HFFc6 (cell line): Measurements from ENCODE around the gene ARHGAP10. TPM values are rescaled to one million over a fixed set of nuclear protein-coding genes. Genes with fewer than 3 reads are reported as not detected.
"Not testable (repeated sequence)": the region's sequence is repeated elsewhere in the genome, so short reads cannot be mapped to it uniquely, and the experiment has no call there.

ENCODE experiments used
- DNase-seq: peaks from one replicate; pipeline ENCODE4 v3.0.0-alpha.2; 2018
- H3K27ac Mint-ChIP-seq: 2 replicates; pipeline ENCODE4 v1.8.0; 2020; ENCODE audit warnings: mild to moderate bottlenecking, mixed read lengths
- H3K27me3 Mint-ChIP-seq: 2 replicates; pipeline ENCODE4 v1.8.0; 2021; ENCODE audit warnings: mild to moderate bottlenecking, moderate library complexity, mixed read lengths; ENCODE audit not compliant: insufficient read depth
- H3K36me3 Mint-ChIP-seq: 2 replicates; pipeline ENCODE4 v1.8.0; 2021; ENCODE audit warnings: low read depth, mixed read lengths
- H3K4me1 Mint-ChIP-seq: 2 replicates; pipeline ENCODE4 v1.8.0; 2020; ENCODE audit warnings: low read depth, mixed read lengths
- H3K4me3 Mint-ChIP-seq: 2 replicates; pipeline ENCODE4 v1.8.0; 2020; ENCODE audit warnings: mild to moderate bottlenecking, moderate library complexity, mixed read lengths
- H3K9me3 Mint-ChIP-seq: 2 replicates; pipeline ENCODE4 v1.8.0; 2020; ENCODE audit warnings: mild to moderate bottlenecking, mixed read lengths
- total RNA-seq, 6 experiments: library from RNA; stranded (reverse); fragmentation: NEBNext Ultra II Directional; extraction: Animal tissue kit (Norgen Biotek cat#: 25700); gene quantifications; 2 replicates in 1 of 6; 3 replicates in 5 of 6; pipeline ENCODE4 v1.2.3, GENCODE V29; 2021
- TF ChIP-seq, protein P1 (sequence below): fragments of 200-600 bp; sonication (generic); IDR thresholded peaks from 2 replicates; pipeline ENCODE4 v1.5.0; 2021; ENCODE audit warnings: antibody characterized with exemption, mild to moderate bottlenecking

The ARHGAP10 gene
- total RNA-seq, 6 experiments from 2014 or later, result 31.1 to 37.1 (median 32.3) TPM

DNA sequence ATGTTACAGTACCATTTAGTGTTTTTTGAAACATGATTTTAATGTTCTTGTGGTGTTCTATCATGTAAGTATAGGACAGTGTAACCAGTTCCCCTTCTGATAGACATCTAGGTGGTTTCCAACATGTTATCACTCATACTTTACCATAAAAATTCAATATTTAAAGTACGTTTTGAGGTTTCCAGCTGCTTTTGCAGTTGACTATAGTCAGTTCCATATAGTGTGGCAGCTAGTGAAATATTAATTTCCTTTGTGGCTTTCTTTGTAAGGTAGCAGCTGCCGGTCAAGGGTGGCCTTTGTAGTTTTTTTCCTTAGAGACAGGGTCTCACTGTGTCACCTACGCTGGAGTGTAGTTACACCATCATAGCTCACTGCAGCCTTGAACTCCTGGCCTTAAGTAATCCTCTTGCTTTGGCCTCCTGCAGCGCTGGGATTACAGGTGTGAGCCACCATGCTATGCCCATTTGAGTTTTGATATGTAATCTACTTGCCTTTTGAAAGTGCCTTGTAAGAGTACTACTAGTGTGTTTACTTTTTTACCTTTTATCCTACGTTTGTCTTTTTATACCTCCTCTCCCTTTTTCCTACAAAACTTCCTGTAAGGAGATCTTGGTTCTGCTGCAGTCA is 63.0 kb downstream of the ARHGAP10 start:
- Mint-ChIP-seq H3K36me3 (peaks cover 7% of the 10 kb centered on the region), H3K27me3 (no peaks in the 10 kb centered on the region), H3K27ac (no peak overlapping the region), H3K4me1 (peaks cover 63% of the 10 kb centered on the region), H3K4me3 (no peak overlapping the region), H3K9me3 (no peaks in the 10 kb centered on the region)
- TF ChIP-seq, protein P1, sequence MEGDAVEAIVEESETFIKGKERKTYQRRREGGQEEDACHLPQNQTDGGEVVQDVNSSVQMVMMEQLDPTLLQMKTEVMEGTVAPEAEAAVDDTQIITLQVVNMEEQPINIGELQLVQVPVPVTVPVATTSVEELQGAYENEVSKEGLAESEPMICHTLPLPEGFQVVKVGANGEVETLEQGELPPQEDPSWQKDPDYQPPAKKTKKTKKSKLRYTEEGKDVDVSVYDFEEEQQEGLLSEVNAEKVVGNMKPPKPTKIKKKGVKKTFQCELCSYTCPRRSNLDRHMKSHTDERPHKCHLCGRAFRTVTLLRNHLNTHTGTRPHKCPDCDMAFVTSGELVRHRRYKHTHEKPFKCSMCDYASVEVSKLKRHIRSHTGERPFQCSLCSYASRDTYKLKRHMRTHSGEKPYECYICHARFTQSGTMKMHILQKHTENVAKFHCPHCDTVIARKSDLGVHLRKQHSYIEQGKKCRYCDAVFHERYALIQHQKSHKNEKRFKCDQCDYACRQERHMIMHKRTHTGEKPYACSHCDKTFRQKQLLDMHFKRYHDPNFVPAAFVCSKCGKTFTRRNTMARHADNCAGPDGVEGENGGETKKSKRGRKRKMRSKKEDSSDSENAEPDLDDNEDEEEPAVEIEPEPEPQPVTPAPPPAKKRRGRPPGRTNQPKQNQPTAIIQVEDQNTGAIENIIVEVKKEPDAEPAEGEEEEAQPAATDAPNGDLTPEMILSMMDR, result no peak
- no peak for DNase-seq

DNA sequence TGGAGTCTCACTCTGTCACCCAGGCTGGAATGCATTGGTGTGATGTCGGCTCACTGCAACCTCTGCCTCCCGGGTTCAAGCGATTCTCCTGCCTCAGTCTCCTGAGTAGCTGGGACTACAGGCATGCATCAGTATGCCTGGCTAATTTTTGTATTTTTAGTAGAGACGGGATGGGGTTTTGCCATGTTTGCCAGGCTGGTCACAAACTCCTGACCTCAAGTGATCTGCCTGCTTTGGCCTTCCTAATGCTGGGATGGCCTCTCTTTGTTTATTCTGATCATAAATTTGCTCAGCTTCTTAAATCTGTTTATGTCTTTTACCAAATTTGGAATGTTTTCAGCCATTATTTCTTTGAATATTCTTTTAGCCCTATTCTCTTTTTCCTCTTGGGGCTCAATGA is 67.2 kb downstream of the ARHGAP10 start:
- H3K4me3 Mint-ChIP-seq, DNase-seq, H3K27ac Mint-ChIP-seq, H3K9me3 Mint-ChIP-seq, H3K36me3 Mint-ChIP-seq, H3K27me3 Mint-ChIP-seq: not testable (repeated sequence)
- peaks cover 42% of the 10 kb centered on the region for H3K4me1 Mint-ChIP-seq

- Mint-ChIP-seq H3K9me3 (no peaks in the 10 kb centered on the region), H3K4me3 (no peak overlapping the region), H3K4me1 (peaks cover 45% of the 10 kb centered on the region), H3K27ac (0 out of 2 replicates have a peak overlapping the region, but pooled peaks have one; percentile 24), H3K36me3 (peaks cover 7% of the 10 kb centered on the region), H3K27me3 (peaks cover 2% of the 10 kb centered on the region; the same call in 1 of the 2 replicates)
- TF ChIP-seq, protein P1, result no peak
- no peak for DNase-seq
Observed at GRCh38 chr4:147799986-147800555, 68.2 kb downstream of the ARHGAP10 start.

- DNase-seq, result no peak
- Mint-ChIP-seq H3K27ac (no peak overlapping the region), H3K27me3 (peaks cover 2% of the 10 kb centered on the region; the same call in 1 of the 2 replicates), H3K9me3 (no peaks in the 10 kb centered on the region), H3K36me3 (peaks cover 7% of the 10 kb centered on the region), H3K4me1 (peaks cover 46% of the 10 kb centered on the region), H3K4me3 (no peak overlapping the region)
- TF ChIP-seq, protein P1, result no peak
Observed at GRCh38 chr4:147801820-147802219, 69.9 kb downstream of the ARHGAP10 start.

GRCh38 chr4:147802346-147802745 is 70.5 kb downstream of the ARHGAP10 start:
- H3K4me3 Mint-ChIP-seq, result no peak overlapping the region
- TF ChIP-seq, protein P1, result no peak
- no peak overlapping the region for H3K27ac Mint-ChIP-seq
- H3K27me3 Mint-ChIP-seq, result peaks cover 2% of the 10 kb centered on the region; the same call in 1 of the 2 replicates
- H3K36me3 Mint-ChIP-seq, result peaks cover 7% of the 10 kb centered on the region
- peaks cover 41% of the 10 kb centered on the region for H3K4me1 Mint-ChIP-seq
- DNase-seq, result no peak
- H3K9me3 Mint-ChIP-seq, result no peaks in the 10 kb centered on the region

- H3K4me1 Mint-ChIP-seq, result peaks cover 56% of the 10 kb centered on the region
- H3K9me3 Mint-ChIP-seq, result no peaks in the 10 kb centered on the region
Observed at GRCh38 chr4:147805946-147806345, 74.1 kb downstream of the ARHGAP10 start.

More at GRCh38 chr4:147805946-147806345, 74.1 kb downstream of the ARHGAP10 start:
- Mint-ChIP-seq H3K4me3 (no peak overlapping the region), H3K27me3 (peaks cover 2% of the 10 kb centered on the region; the same call in 1 of the 2 replicates), H3K36me3 (peaks cover 10% of the 10 kb centered on the region), H3K27ac (no peak overlapping the region)
- DNase-seq, result no peak
- TF ChIP-seq, protein P1, result no peak
